ENCODE data around the gene CATSPER3. TPM values are rescaled to one million over a fixed set of nuclear protein-coding genes. Genes with fewer than 3 reads are reported as not detected.

CATSPER3 gene
- total RNA-seq (2021; ENCODE audit: unreplicated experiment): 1.7 TPM
- 1.5 and 1.6 TPM in 2 replicates for polyA plus RNA-seq (2012)
- percentile 54 among the genes with signal in this experiment for Bru-seq, nascent RNA
- percentile 60 among the genes with signal in this experiment for BruChase-seq, experiment 1, labeled RNA remaining after a 6-hour chase
- BruChase-seq, experiment 2, labeled RNA remaining after a 2-hour chase: percentile 71 among the genes with signal in this experiment
- long read RNA-seq, partial matches to known transcripts: 1 of 4 reads
- long read RNA-seq, other reads (novel, unspliced or antisense): 3 of 4 reads

- Histone ChIP-seq H3K27ac (ENCODE audit: low read depth, low read length) (no peak within 1 kb of the TSS), H3K4me2 (ENCODE audit: low read length) (peak within 1 kb of the TSS; percentile 21; the same call in 1 of the 2 replicates), H4K20me1 (ENCODE audit: insufficient read depth) (no peaks in the 10 kb centered on the region), H3K9me2 (ENCODE audit: insufficient read depth) (no peaks in the 10 kb centered on the region), H3K27me3 (ENCODE audit: insufficient read depth, low read length) (no peaks in the 10 kb centered on the region), H3K4me3 (replicated peaks in 1 of 2; ENCODE audit: low read depth in 1 of 2, low read length in 2 of 2) (no peak within 1 kb of the TSS), H3K36me3 (ENCODE audit: control insufficient read depth in 1 of 2, insufficient read depth in 2 of 2, low read length in 2 of 2) (no peaks in the 10 kb centered on the region; a peak in 1 of 4 replicates), H2AFZ (ENCODE audit: low read depth, low read length, poor library complexity, severe bottlenecking) (no peak within 1 kb of the TSS), H3K9me3 (ENCODE audit: control insufficient read depth in 1 of 2, insufficient read depth in 1 of 2, low read depth in 1 of 2, low read length in 2 of 2) (no peaks in the 10 kb centered on the region), H3K4me1 (ENCODE audit: control insufficient read depth in 1 of 2, insufficient read depth in 2 of 2, low read length in 2 of 2) (peaks cover 6 to 9% of the 10 kb centered on the region in 2 experiments; a peak in 2 of 4 replicates), H3K9ac (ENCODE audit: low read length) (no peak within 1 kb of the TSS), H3K79me2 (ENCODE audit: insufficient read depth, low read length) (no peaks in the 10 kb centered on the region)
- no peak for ATAC-seq
- ChIA-PET CTCF (no interaction called here), RAD21 (ENCODE audit: low non-redundant PET in 1 of 2, low total read pairs in 2 of 2, uncharacterized antibody in 2 of 2, unreplicated experiment in 2 of 2) (no interaction called here), POLR2A (no interaction called here)
- no TSS peak for BruUV-seq (replicated peaks)
- TF ChIP-seq CBX3 (IDR thresholded peaks at IDR 0.05; ENCODE audit: low read depth) (no peak), JUND (IDR thresholded peaks at IDR 0.05) (no peak), FOSL1 (IDR thresholded peaks at IDR 0.05; ENCODE audit: low read depth) (no peak), EZH2phosphoT487 (IDR thresholded peaks at IDR 0.05; ENCODE audit: borderline replicate concordance) (no peak), ZBTB33 (IDR thresholded peaks at IDR 0.05; ENCODE audit: extremely low read depth, insufficient replicate concordance, low read length) (no peak), SIN3A (IDR thresholded peaks at IDR 0.05; ENCODE audit: low read depth) (no peak), POLR2AphosphoS5 (IDR thresholded peaks at IDR 0.05; ENCODE audit: low read depth, low read length) (no peak), SP1 (IDR thresholded peaks at IDR 0.05; ENCODE audit: low read depth) (no peak), TCF7L2 (IDR thresholded peaks at IDR 0.05; ENCODE audit: borderline replicate concordance, extremely low read depth, insufficient read depth, insufficient read length) (no peak), POLR2A (IDR thresholded peaks at IDR 0.05; ENCODE audit: borderline replicate concordance, extremely low read depth, insufficient read depth, insufficient read length) (no peak), ZFX (IDR thresholded peaks at IDR 0.05) (no peak), EGR1 (IDR thresholded peaks at IDR 0.05; ENCODE audit: low read depth) (no peak), ELF1 (IDR thresholded peaks at IDR 0.05; ENCODE audit: borderline replicate concordance, low read depth) (no peak)
- TF ChIP-seq, protein P1, sequence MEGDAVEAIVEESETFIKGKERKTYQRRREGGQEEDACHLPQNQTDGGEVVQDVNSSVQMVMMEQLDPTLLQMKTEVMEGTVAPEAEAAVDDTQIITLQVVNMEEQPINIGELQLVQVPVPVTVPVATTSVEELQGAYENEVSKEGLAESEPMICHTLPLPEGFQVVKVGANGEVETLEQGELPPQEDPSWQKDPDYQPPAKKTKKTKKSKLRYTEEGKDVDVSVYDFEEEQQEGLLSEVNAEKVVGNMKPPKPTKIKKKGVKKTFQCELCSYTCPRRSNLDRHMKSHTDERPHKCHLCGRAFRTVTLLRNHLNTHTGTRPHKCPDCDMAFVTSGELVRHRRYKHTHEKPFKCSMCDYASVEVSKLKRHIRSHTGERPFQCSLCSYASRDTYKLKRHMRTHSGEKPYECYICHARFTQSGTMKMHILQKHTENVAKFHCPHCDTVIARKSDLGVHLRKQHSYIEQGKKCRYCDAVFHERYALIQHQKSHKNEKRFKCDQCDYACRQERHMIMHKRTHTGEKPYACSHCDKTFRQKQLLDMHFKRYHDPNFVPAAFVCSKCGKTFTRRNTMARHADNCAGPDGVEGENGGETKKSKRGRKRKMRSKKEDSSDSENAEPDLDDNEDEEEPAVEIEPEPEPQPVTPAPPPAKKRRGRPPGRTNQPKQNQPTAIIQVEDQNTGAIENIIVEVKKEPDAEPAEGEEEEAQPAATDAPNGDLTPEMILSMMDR (IDR thresholded peaks at IDR 0.05 in 2 of 3, conservative IDR thresholded peaks at IDR 0.05 in 1 of 3; ENCODE audit: borderline replicate concordance in 1 of 3, insufficient read depth in 1 of 3, low read depth in 2 of 3, low read length in 2 of 3): no peak
- TF ChIP-seq, protein P2, sequence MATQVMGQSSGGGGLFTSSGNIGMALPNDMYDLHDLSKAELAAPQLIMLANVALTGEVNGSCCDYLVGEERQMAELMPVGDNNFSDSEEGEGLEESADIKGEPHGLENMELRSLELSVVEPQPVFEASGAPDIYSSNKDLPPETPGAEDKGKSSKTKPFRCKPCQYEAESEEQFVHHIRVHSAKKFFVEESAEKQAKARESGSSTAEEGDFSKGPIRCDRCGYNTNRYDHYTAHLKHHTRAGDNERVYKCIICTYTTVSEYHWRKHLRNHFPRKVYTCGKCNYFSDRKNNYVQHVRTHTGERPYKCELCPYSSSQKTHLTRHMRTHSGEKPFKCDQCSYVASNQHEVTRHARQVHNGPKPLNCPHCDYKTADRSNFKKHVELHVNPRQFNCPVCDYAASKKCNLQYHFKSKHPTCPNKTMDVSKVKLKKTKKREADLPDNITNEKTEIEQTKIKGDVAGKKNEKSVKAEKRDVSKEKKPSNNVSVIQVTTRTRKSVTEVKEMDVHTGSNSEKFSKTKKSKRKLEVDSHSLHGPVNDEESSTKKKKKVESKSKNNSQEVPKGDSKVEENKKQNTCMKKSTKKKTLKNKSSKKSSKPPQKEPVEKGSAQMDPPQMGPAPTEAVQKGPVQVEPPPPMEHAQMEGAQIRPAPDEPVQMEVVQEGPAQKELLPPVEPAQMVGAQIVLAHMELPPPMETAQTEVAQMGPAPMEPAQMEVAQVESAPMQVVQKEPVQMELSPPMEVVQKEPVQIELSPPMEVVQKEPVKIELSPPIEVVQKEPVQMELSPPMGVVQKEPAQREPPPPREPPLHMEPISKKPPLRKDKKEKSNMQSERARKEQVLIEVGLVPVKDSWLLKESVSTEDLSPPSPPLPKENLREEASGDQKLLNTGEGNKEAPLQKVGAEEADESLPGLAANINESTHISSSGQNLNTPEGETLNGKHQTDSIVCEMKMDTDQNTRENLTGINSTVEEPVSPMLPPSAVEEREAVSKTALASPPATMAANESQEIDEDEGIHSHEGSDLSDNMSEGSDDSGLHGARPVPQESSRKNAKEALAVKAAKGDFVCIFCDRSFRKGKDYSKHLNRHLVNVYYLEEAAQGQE (IDR thresholded peaks at IDR 0.05; ENCODE audit: low read depth): no peak
- no peak for DNase-seq (ENCODE audit: low read depth, low spot score)
- intact Hi-C loops (cut with micrococcal nuclease): no loop called here
Observed at GRCh38 chr5:134967607-134968006, at the start of gene CATSPER3. Gene CATSPER3, plus strand, starts transcription at chr5:134967907. Its CDS starts 85 bp downstream, at chr5:134967992.

All from HCT116 (cell line).